Pulmonary artery endothelial cell (primary cell): ENCODE results near the gene PZP. TPM values are rescaled to one million over a fixed set of nuclear protein-coding genes. Genes with fewer than 3 reads are reported as not detected.
"Not testable (repeated sequence)": the region's sequence is repeated elsewhere in the genome, so short reads cannot be mapped to it uniquely, and the experiment has no call there.

Source experiments
- DNase-seq: peaks from one replicate; pipeline ENCODE4 v3.0.0-alpha.2; 2011; ENCODE audit warnings: low read depth, low spot score
- total RNA-seq: library from RNA; depleted of rRNA; stranded (reverse); fragments of >200 nt; gene quantifications from 2 replicates; pipeline ENCODE4 v1.2.3, GENCODE V29; 2014

PZP gene
- 0.14 and 0.40 TPM in 2 replicates for total RNA-seq

GRCh38 chr12:9208229-9208628, at the start of gene PZP:
PZP (minus strand) TSS chr12:9208395; CDS start chr12:9208341, 54 bp downstream.
- DNase-seq = no peak

- DNase-seq = no peak
Observed at GRCh38 chr12:9256758-9257405, 48.7 kb upstream of the PZP start.

GRCh38 chr12:9256341-9256740, 48.1 kb upstream of the PZP start:
- DNase-seq = no peak

- DNase-seq = no peak
Observed at GRCh38 chr12:9255837-9256236, 47.6 kb upstream of the PZP start.

- no peak for DNase-seq
Observed at GRCh38 chr12:9253464-9253863, 45.3 kb upstream of the PZP start.

GRCh38 chr12:9252791-9253190, 44.6 kb upstream of the PZP start:
- DNase-seq = not testable (repeated sequence)

- no peak for DNase-seq
Observed at GRCh38 chr12:9252256-9252655, 44.1 kb upstream of the PZP start.

GRCh38 chr12:9248435-9248834, 40.2 kb upstream of the PZP start:
- no peak for DNase-seq

GRCh38 chr12:9244894-9245293, 36.7 kb upstream of the PZP start:
- DNase-seq = no peak

- DNase-seq = no peak
Observed at GRCh38 chr12:9243999-9244649, 35.9 kb upstream of the PZP start.

- DNase-seq = no peak
Observed at GRCh38 chr12:9241301-9241700, 33.1 kb upstream of the PZP start.

GRCh38 chr12:9240776-9241175, 32.6 kb upstream of the PZP start:
- no peak for DNase-seq

- DNase-seq = not testable (repeated sequence)
Observed at GRCh38 chr12:9240004-9240635, 31.9 kb upstream of the PZP start.

- DNase-seq = no peak
Observed at GRCh38 chr12:9237286-9237685, 29.1 kb upstream of the PZP start.

GRCh38 chr12:9235519-9235918, 27.3 kb upstream of the PZP start:
- no peak for DNase-seq

- DNase-seq = no peak
Observed at GRCh38 chr12:9227950-9228349, 19.8 kb upstream of the PZP start.

GRCh38 chr12:9223830-9224229, 15.6 kb upstream of the PZP start:
- no peak for DNase-seq

- DNase-seq = no peak
Observed at GRCh38 chr12:9221483-9221882, 13.3 kb upstream of the PZP start.

- not testable (repeated sequence) for DNase-seq
Observed at GRCh38 chr12:9221011-9221410, 12.8 kb upstream of the PZP start.

GRCh38 chr12:9214534-9214933, 6.3 kb upstream of the PZP start:
- no peak for DNase-seq

GRCh38 chr12:9211687-9212086, 3.5 kb upstream of the PZP start:
- DNase-seq = no peak

- DNase-seq = no peak
Observed at GRCh38 chr12:9204380-9204779, 3.8 kb downstream of the PZP start.

GRCh38 chr12:9198012-9198411, 10.2 kb downstream of the PZP start:
- DNase-seq = no peak
